ENCODE measurements around the gene TRDMT1.

DNA sequence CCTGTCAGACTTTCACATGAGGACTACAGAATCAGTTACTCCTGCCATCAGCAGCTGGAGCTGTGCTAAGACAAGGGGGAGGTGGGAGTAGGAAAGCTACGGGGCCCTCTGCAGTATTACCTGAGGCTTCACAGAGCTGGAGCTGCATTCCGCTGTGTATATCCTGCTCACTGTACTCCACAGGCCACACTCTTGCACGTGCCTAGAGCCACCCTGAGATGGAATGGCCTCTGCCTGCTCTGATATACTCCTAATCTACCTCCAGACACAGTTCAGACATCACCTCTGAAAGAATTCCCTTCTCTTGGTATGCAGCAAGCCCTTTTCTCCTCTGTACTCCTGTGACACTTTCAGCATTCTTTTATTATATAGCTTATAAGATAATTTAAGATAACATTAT, 34.8 kb downstream of the TRDMT1 start:
- no peak for TF ChIP-seq POLR2A (IDR thresholded peaks at IDR 0.05)
- no peak for TF ChIP-seq POLR2AphosphoS5 (IDR thresholded peaks at IDR 0.05)

Data from breast epithelium (tissue), 3 donors.